K562 (cell line): Measurements from ENCODE around the gene GFI1. TPM values are rescaled to one million over a fixed set of nuclear protein-coding genes. Genes with fewer than 3 reads are reported as not detected.

ENCODE experiments used
- ATAC-seq: fragments of 200-7000 bp; cut with Tn5 transposase; 3 replicates; pipeline ENCODE4 v1.9.1; 2020; ENCODE audit warnings: moderate library complexity
- BruUV-seq: library from RNA; stranded (reverse); fragments of 400-500 nt; replicated peaks from 2 replicates; lab custom pipeline; 2021; lab: Mats Ljungman, UMichigan
- CTCF ChIA-PET: fragments of 300-600 bp; formaldehyde crosslinking; extraction: SDS; loops from one replicate; lab custom pipeline; 2021; ENCODE audit warnings: low intra/inter-chr PET ratio; lab: Yijun Ruan, JAX
- POLR2A ChIA-PET: fragments of 300-600, 350-650 bp; sonication (Branson Sonifier 250); formaldehyde crosslinking; extraction: SDS; loops from one replicate; lab custom pipeline; 2021; ENCODE audit warnings: antibody characterized with exemption, inconsistent platforms; lab: Yijun Ruan, JAX
- DNase-seq, 4 experiments: peaks; one replicate each; pipeline versions ENCODE4 v3.0.0 to v3.0.0-alpha.2; 2011 to 2018; ENCODE audit warnings: low spot score in 3 of 4, mixed read lengths in 3 of 4; ENCODE audit errors: extremely low read depth in 1 of 4
- FAIRE-seq: peaks from 2 replicates; lab custom pipeline; 2011; peaks lifted over from hg19 to GRCh38; lab: Jason Lieb, UNC
- H2AFZ ChIP-seq: 2 replicates; pipeline ENCODE4 v1.6.0; 2011; ENCODE audit warnings: low read depth, low read length, control low read depth, inconsistent platforms
- H3K27ac ChIP-seq: fragments of 200-600 bp; 3 replicates; pipeline ENCODE4 v1.8.0; 2011; ENCODE audit warnings: low read depth, mild to moderate bottlenecking, control low read depth, inconsistent platforms, low read length, moderate library complexity, mixed read lengths; ENCODE audit errors: extremely low read depth
- H3K27me3 ChIP-seq, 2 experiments: fragments of 300-600 bp in 1 of 2; 2 replicates in 1 of 2; 3 replicates in 1 of 2; pipeline versions ENCODE4 v1.6.0 to v1.8.0; 2011; ENCODE audit warnings: inconsistent platforms in 2 of 2, low read length in 2 of 2, mild to moderate bottlenecking in 1 of 2, mixed read lengths in 1 of 2, moderate library complexity in 1 of 2; ENCODE audit not compliant: control insufficient read depth in 2 of 2, insufficient read depth in 2 of 2
- H3K36me3 ChIP-seq: fragments of 300-600 bp; 3 replicates; pipeline ENCODE4 v1.8.0; 2011; ENCODE audit warnings: mild to moderate bottlenecking, low read length, inconsistent platforms; ENCODE audit not compliant: control insufficient read depth, insufficient read depth
- H3K4me1 ChIP-seq, 2 experiments: fragments of 200-600 bp in 1 of 2; replicated peaks in 1 of 2; 2 replicates in 1 of 2; 3 replicates in 1 of 2; pipeline versions ENCODE4 v1.5.1 to v1.8.0; 2011; ENCODE audit warnings: inconsistent platforms in 2 of 2, low read length in 2 of 2, mild to moderate bottlenecking in 1 of 2, mixed read lengths in 1 of 2, moderate library complexity in 1 of 2; ENCODE audit not compliant: control insufficient read depth in 2 of 2, insufficient read depth in 2 of 2
- H3K4me2 ChIP-seq: 2 replicates; pipeline ENCODE4 v1.6.1; 2011; ENCODE audit warnings: low read length, control low read depth, inconsistent platforms, mixed read lengths; ENCODE audit not compliant: insufficient read depth
- H3K4me3 ChIP-seq: fragments of 200-600 bp; sonication (generic), shearing (Covaris generic); 2 replicates; pipeline ENCODE4 v1.5.1; 2016; ENCODE audit warnings: control low read depth, inconsistent platforms
- H3K79me2 ChIP-seq: fragments of 200-600 bp; 3 replicates; pipeline ENCODE4 v1.8.0; 2011; ENCODE audit warnings: low read length, inconsistent platforms; ENCODE audit not compliant: control insufficient read depth, insufficient read depth
- H3K9ac ChIP-seq, 2 experiments: 2 replicates each; pipeline versions ENCODE4 v1.6.0 to v1.6.1; 2011; ENCODE audit warnings: low read depth in 2 of 2, low read length in 2 of 2, control low read depth in 1 of 2, inconsistent platforms in 1 of 2, mild to moderate bottlenecking in 1 of 2, mixed read lengths in 1 of 2; ENCODE audit not compliant: insufficient read depth in 1 of 2
- H3K9me1 ChIP-seq: one replicate; pipeline ENCODE4 v1.6.0; 2011; ENCODE audit warnings: inconsistent platforms, mild to moderate bottlenecking, low read length, moderate library complexity; ENCODE audit not compliant: control insufficient read depth, insufficient read depth
- H3K9me3 ChIP-seq: replicated peaks from 2 replicates; pipeline ENCODE4 v1.5.1; 2011; ENCODE audit warnings: low read depth, low read length, inconsistent platforms; ENCODE audit not compliant: control insufficient read depth, insufficient read depth
- H4K20me1 ChIP-seq: replicated peaks from 2 replicates; pipeline ENCODE4 v1.6.1; 2011; ENCODE audit warnings: low read length, inconsistent platforms, mixed read lengths; ENCODE audit not compliant: control insufficient read depth, insufficient read depth
- CREB3L1 ChIP-seq: fragments of 450-650 bp; IDR thresholded peaks from 2 replicates; pipeline ENCODE4 v1.6.1; 2014; ENCODE audit warnings: low read depth, mild to moderate bottlenecking, moderate library complexity, borderline replicate concordance
- SMARCB1 ChIP-seq: IDR thresholded peaks from 2 replicates; pipeline ENCODE4 v1.6.1; 2011; ENCODE audit warnings: improper control_type of control experiment, low read depth; ENCODE audit not compliant: insufficient read length
- TAF15 ChIP-seq: fragments of 200-400 bp; formaldehyde crosslinking; IDR thresholded peaks from 2 replicates; pipeline ENCODE4 v1.6.1; 2017; ENCODE audit warnings: mild to moderate bottlenecking, low read depth, low read length, moderate library complexity
- THRA ChIP-seq: fragments of 450-650 bp; IDR thresholded peaks from 2 replicates; pipeline ENCODE4 v1.6.1; 2017; ENCODE audit warnings: mild to moderate bottlenecking, moderate library complexity
- WGBS: fragments of 100-300 bp; shearing (Covaris generic); methylation state at CpG from one replicate; pipeline ENCODE4 v1.1.6; 2016; ENCODE audit warnings: low coverage, mixed read lengths; ENCODE audit not compliant: insufficient coverage; ENCODE audit errors: missing lambda C conversion rate; 5-methylcytosine and 5-hydroxymethylcytosine counted together
- in situ Hi-C: fragments of 300-500 bp; cut with MboI; formaldehyde crosslinking; loops from 4 replicates; pipeline ENCODE4 v1.15.0; 2018; ENCODE audit warnings: inconsistent platforms, mixed read lengths
- intact Hi-C: fragments of 100-400 bp; cut with micrococcal nuclease; formaldehyde crosslinking; loops from 2 replicates; pipeline ENCODE4 v1.14.2; 2022
- polyA plus RNA-seq, 8 experiments: library from polyadenylated mRNA; depleted of rRNA in 4 of 8; stranded (reverse) in 5 of 8; unstranded in 3 of 8; fragments of >200 nt; fragmentation: Nextera tagmentation in 2 of 8; fragmentation: Illumina TruSeq in 1 of 8; extraction: Ambion mirVana in 2 of 8; extraction: Trizol in 1 of 8; gene quantifications; 2 replicates each; pipeline versions ENCODE4 v1.2.1 to v1.2.3, GENCODE V29; 2011 to 2014; ENCODE audit warnings: inconsistent platforms in 1 of 8, missing spikeins in 1 of 8
- total RNA-seq, 7 experiments: library from RNA; depleted of rRNA in 6 of 7; stranded (reverse); fragments of >200 nt in 6 of 7; fragmentation: Illumina TruSeq in 2 of 7; extraction: Trizol in 2 of 7; gene quantifications; 2 replicates each; pipeline versions ENCODE4 v1.2.1 to v1.2.3, GENCODE V29; 2011 to 2021; ENCODE audit warnings: low replicate concordance in 1 of 7

The GFI1 gene
- total and polyA plus RNA-seq, 9 of the 15 experiments (the other 6 are each of a cell fraction or from before 2014, with no cell fraction given): 0.07 to 0.93 (median 0.46) TPM

- in situ Hi-C loops: no loop called here
- Histone ChIP-seq H3K36me3 (no peaks in the 10 kb centered on the region), H3K9ac (no peak overlapping the region), H2AFZ (no peak overlapping the region), H3K9me1 (no peaks in the 10 kb centered on the region), H3K79me2 (no peaks in the 10 kb centered on the region), H4K20me1 (no peaks in the 10 kb centered on the region), H3K9me3 (no peaks in the 10 kb centered on the region), H3K4me1 (no peaks in the 10 kb centered on the region), H3K27me3 (peaks cover 0 to 5% of the 10 kb centered on the region in 2 experiments; a peak in 1 of 5 replicates), H3K4me2 (no peak overlapping the region)
- FAIRE-seq (no peak), ATAC-seq (no peak), DNase-seq (no peak)
- 52% methylated on average over 4 of the region's 4 CpGs for WGBS
- ChIA-PET POLR2A (no interaction called here), CTCF (no interaction called here)
- BruUV-seq: no TSS peak
- TF ChIP-seq THRA (no peak), CREB3L1 (no peak), SMARCB1 (no peak), TAF15 (no peak)
- TF ChIP-seq, all 486 proteins: peak for 0
- H3K27ac ChIP-seq: no peak overlapping the region
- H3K4me3 ChIP-seq: no peak overlapping the region
- intact Hi-C loops: no loop called here
These were observed 6.4 kb upstream of the GFI1 start for GRCh38 chr1:92493139-92493538.
